HS-5 (cell line): Measurements from ENCODE around the gene ALKBH5.
A peak's percentile ranks its signal among the peaks of the same experiment; 100 is the strongest.

ENCODE experiments used
- DNase-seq: peaks from one replicate; pipeline ENCODE4 v3.0.0-alpha.2; 2012; ENCODE audit warnings: low read depth

Gene ALKBH5

GRCh38 chr17:18183334-18184142 lies at the start of gene ALKBH5:
TSS of gene ALKBH5 (plus strand) at chr17:18183828. CDS start at chr17:18184244, 416 bp downstream.
- DNase-seq, result peak; percentile 97

DNA sequence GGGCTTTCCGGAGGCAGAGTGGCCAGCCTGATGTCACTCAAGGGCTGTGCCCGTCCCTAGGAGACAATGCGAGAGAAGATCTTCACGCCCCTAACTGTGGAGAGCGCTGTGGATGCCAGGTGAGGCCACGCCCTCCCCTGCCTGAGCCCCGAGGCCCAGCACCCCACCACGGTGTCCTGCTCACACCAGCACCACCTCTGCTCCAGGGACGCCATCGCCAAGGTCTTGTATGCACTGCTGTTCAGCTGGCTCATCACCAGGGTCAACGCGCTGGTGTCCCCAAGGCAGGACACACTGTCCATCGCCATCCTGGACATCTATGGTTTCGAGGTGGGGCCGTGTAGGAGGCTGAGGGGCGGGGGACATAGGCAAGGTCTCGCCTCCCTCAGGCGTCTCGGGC lies 47.3 kb upstream of the ALKBH5 start:
- DNase-seq, result no peak

DNA sequence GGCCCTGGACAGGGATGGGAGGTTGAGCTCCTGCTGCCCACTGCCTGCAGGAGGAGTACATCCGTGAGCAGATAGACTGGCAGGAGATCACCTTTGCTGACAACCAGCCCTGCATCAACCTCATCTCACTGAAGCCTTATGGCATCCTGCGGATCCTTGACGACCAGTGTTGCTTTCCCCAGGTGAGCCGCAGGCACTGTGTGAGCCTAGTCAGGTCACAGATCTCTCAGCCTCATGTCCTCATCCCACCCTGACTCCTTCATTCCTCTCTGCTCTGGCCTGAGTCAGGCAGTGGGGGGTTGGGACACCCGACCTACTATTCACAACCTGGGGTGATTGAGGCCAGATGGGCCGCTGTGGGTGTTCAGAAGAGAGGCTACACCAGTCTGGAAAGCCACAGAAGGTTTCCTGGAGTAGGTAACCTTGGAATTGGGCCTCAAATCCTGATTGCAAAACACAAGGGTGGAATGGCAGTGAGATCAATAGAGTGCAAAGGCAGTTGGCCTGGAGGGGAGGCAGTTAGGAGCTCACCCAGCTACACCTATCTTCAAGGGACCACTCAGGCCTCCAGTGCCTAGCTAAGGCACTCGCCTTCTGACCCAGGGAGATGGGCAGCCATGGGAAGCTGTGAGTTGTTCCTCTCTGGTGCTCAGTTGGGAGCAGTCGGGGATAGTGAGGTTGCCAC lies 45.4 kb upstream of the ALKBH5 start:
- DNase-seq, result no peak

GRCh38 chr17:18139092-18139491 lies 44.5 kb upstream of the ALKBH5 start:
- DNase-seq, result no peak

DNA sequence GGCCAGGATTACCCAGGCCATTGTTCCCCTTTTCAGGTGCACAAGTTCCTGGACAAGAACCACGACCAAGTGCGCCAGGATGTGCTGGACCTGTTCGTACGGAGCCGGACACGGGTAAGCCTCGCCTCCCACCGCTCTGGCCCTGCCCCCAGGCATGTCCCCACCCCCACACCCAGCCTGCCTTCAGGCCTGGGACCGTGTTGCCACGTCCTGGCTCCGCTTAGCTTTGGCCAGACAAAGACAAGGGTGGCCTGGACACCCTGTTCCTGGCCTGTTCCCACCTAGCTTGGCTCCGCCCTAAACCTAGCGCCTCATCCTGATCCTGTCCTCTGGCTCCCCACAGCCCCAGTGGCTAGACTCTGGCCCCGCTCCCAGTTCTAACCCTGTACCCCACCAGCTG lies 44.1 kb upstream of the ALKBH5 start:
- DNase-seq, result no peak

DNA sequence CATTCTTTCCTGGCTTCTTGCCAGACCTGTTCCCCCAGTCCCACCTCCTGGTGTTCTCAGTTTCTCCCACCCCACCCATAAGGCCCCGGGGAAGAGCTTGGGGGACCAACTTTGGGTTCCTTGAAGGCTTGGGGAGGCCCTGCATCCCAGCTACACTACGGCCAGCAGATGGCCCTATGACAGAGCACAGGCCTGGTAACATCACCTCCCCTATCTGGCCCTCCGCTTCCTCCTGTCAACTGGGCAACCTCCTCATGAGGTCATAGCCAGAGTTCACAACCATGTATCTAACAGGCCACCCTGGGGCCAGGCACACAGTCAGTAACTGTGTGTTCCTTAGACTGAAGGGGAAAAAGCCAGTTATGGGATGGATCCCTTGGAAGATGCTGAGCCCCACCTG lies 43.7 kb upstream of the ALKBH5 start:
- no peak for DNase-seq

DNA sequence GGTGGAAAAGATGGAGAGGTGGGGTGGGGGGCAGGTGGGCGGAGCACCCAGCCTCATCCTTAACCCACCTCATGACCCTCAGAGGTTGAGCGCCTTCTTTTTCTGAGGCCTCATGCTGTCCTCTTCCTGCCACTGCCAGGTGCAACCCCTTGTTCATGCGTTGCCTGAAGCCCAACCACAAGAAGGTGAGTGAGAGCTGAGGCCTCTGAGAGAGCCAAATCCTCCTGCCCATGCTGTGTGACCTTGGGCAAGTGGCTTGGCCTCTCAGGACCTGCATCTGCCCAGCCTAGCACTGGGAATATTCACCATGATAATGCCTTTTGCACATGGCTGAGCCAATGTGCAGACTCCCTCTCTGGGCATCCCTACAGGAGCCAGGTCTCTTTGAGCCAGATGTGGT lies 43.0 kb upstream of the ALKBH5 start:
- no peak for DNase-seq

- peak; percentile 19 for DNase-seq
These were observed 42.3 kb upstream of the ALKBH5 start for GRCh38 chr17:18141210-18141803.

DNA sequence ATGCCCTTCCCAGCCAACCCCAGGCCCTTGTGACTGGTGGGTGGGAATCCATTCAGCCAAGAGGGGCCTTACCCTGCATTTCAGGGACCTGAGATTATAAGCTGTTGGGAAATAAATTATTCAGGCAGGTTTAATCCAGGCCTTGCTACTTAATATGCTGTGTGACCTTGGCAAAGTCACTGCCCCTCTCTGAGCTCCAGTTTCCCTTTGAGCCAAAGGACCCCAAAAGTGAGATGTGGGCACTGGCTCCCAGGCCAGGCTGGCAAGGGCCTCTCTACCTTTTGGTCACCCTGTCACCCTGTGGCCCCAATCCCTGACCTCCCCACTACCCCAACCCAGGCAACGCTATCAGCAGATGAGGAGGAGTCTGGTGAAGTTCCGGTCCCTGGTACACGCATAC lies 41.2 kb upstream of the ALKBH5 start:
- no peak for DNase-seq

- DNase-seq, result no peak
These were observed 40.3 kb upstream of the ALKBH5 start for GRCh38 chr17:18143044-18143936.

- DNase-seq, result no peak
These were observed 39.4 kb upstream of the ALKBH5 start for GRCh38 chr17:18144261-18144660.

DNA sequence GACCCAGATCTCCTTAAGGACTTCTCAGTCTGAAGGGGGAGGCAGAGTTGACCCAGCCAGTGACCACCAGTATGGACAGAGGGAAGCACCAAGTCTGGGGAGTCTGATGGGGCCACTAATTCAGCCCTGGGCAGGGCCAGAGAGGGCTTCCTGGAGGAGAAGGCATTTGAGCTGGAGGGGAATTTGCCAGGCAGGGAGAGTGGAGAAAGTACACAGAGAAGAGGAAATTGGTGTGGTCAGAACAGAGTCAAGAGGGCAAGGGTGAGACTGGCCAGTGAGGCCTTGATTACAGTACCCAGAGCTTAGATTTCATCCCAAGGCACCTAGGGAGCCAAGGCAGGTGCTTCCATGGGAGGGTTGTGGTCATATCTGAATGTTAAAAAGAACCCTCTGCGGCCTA lies 38.8 kb upstream of the ALKBH5 start:
- DNase-seq, result no peak

GRCh38 chr17:18145811-18146210 lies 37.8 kb upstream of the ALKBH5 start:
- DNase-seq, result no peak

DNA sequence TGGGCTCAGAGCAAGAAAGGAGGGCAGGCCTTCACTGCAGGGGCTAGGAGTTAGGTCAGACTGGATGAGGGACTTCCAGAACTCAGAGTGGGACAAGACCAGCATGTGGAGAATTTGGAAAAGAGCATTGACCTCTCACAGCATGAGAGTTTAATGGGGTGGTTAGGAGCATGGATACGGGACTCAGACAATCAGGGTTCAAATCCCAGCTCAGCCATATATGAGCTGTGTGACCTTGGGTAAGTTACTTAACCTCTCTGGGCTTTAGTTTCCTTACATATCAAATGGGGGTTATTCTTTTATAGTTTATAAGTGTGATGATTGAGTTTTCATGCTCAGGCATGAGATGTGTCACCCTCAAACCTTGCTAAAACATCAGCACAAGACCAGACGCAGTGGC lies 37.4 kb upstream of the ALKBH5 start:
- DNase-seq, result no peak

DNA sequence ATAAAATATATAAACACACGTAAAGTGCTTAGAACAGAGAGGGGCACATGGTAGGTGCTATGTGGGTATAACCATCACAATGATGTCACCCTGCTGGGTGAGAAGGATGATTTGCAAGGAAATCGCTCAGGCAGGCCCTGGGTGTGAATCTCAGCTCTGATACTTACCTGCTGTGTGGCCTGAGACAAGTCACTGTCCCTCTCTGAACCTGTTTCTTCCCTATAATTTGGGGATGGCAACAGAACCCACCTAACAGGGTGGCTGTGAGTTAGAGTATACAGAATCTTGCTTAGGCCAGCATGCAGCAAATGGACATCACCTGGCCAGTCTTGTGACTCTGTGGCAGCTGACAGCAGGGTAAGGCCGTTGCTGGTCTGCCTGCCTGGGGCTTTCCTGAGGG lies 36.6 kb upstream of the ALKBH5 start:
- DNase-seq, result no peak

GRCh38 chr17:18148586-18148985 lies 35.0 kb upstream of the ALKBH5 start:
- no peak for DNase-seq

DNA sequence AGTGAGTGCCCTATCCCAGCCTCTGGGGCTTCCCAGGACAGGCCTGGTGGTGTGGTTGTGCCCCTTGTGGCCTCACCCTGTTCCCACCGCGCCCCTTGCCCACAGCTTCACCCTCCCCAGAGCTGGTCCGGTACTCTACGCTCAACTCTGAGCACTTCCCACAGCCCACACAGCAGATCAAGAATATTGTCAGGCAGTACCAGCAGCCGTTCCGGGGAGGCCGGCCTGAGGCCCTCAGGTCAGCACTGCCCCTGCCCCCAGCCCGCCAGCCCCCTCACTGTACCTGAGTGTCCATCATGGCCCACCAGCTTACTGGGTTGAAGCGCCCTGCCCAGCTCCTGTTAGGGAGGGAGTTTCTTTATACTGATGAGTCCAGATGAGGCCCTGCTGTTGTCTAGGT lies 32.3 kb upstream of the ALKBH5 start:
- DNase-seq, result no peak

- no peak for DNase-seq
These were observed 28.4 kb upstream of the ALKBH5 start for GRCh38 chr17:18155179-18155578.

DNA sequence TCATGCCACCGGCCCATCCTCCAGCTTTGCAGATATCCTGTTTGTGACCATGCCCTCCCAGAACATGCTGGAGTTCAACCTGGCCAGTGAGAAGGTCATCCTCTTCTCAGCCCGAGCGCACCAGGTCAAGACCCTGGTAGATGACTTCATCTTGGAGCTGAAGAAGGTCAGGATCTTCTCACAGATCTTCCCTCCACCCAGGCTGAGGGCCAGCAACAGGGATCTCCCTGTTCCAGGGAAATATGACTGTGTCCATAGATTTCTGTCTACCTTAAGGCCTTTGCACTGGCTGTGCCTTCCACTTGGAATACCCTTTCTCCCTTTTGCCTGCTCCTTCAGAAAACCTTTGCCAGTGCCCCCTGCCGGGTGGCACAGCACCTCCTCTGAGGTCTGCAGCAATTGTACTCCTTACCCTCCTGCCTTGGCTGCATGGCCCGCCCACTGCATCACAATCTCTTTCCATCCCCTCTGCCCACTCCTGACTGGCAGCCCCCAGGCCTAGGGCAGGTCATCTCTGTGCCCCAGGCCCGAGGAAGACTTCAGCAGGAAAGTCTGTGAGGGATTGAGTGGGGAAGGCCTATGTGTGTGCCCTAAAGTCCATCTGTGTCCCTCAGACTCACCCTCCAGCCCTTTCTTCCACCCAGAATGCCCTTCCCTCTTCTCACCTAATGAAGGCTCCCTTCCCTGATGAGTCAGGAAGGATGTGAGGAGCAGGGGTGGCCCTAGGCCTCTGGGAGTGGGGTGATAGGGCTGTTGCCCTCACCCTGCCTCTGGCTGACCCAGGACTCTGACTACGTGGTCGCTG lies 27.3 kb upstream of the ALKBH5 start:
- DNase-seq, result no peak

GRCh38 chr17:18156976-18157280 lies 26.7 kb upstream of the ALKBH5 start:
- DNase-seq, result no peak

GRCh38 chr17:18157354-18157985 lies 26.2 kb upstream of the ALKBH5 start:
- DNase-seq, result no peak
